GM19193 (cell line): ENCODE measurements around the gene SPECC1L.

Experiments
- POLR2A ChIP-seq: IDR thresholded peaks from 4 replicates; pipeline ENCODE4 v1.6.1; 2011; ENCODE audit not compliant: insufficient read depth, insufficient read length; ENCODE audit errors: extremely low read depth

SPECC1L gene

GRCh38 chr22:24429411-24430365, 159.1 kb downstream of the SPECC1L start:
- peak; percentile 3 for TF ChIP-seq POLR2A

GRCh38 chr22:24430431-24431308, 160.0 kb downstream of the SPECC1L start:
- no peak for TF ChIP-seq POLR2A

- TF ChIP-seq POLR2A, result no peak
Observed at GRCh38 chr22:24431309-24432034, 160.8 kb downstream of the SPECC1L start.

GRCh38 chr22:24432059-24432853, 161.6 kb downstream of the SPECC1L start:
- TF ChIP-seq POLR2A, result no peak

- TF ChIP-seq POLR2A, result no peak
Observed at GRCh38 chr22:24433001-24433827, 162.6 kb downstream of the SPECC1L start.

- TF ChIP-seq POLR2A, result peak; percentile 87
Observed at GRCh38 chr22:24433828-24434470, 163.3 kb downstream of the SPECC1L start.

GRCh38 chr22:24434471-24435322, 164.1 kb downstream of the SPECC1L start:
- TF ChIP-seq POLR2A, result peak; percentile 11

GRCh38 chr22:24435323-24435645, 164.7 kb downstream of the SPECC1L start:
- TF ChIP-seq POLR2A, result no peak

- no peak for TF ChIP-seq POLR2A
Observed at GRCh38 chr22:24435861-24436371, 165.3 kb downstream of the SPECC1L start.

GRCh38 chr22:24436553-24436952, 165.9 kb downstream of the SPECC1L start:
- TF ChIP-seq POLR2A, result no peak

- no peak for TF ChIP-seq POLR2A
Observed at GRCh38 chr22:24437091-24437490, 166.5 kb downstream of the SPECC1L start.
